SKM-1 (cell line): ENCODE measurements around the gene OR4D1.

Source experiments
- DNase-seq: peaks from one replicate; lab custom pipeline; 2025; ENCODE audit not compliant: unreplicated experiment; lab: John Stamatoyannopoulos, UW

The OR4D1 gene

GRCh38 chr17:58192612-58193011, 44.4 kb downstream of the OR4D1 start, which contains the start of gene EPX:
Gene EPX, plus strand, starts transcription at chr17:58192726. Its CDS starts 121 bp downstream, at chr17:58192847.
- no peak for DNase-seq

- DNase-seq = no peak
These were observed 45.6 kb downstream of the OR4D1 start for GRCh38 chr17:58193641-58194255.

GRCh38 chr17:58195518-58196123, 47.4 kb downstream of the OR4D1 start:
- no peak for DNase-seq

- no peak for DNase-seq
These were observed 48.4 kb downstream of the OR4D1 start for GRCh38 chr17:58196610-58197009.

DNA sequence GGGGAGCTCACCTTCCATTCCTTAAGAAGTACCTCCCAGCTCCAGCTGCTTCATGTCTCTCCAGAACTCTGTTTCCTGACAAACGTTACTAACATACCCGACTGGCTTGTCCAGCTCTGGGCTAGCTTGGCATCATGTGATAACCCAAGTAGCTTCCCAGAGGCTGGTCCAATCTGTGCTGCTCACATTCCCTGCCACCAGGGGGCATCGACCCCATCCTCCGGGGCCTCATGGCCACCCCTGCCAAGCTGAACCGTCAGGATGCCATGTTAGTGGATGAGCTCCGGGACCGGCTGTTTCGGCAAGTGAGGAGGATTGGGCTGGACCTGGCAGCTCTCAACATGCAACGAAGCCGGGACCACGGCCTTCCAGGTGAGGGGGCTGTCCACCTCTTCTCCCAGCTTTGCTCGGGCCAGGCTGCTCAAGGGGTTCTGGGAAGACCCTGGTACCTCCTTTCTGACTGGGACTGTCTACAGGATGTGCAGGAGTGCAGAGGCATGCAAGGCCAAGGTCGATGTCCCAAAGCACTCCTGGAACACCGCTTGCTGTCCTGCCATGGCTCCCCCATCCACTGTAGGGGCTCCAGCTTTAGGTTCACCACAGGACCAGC, 51.9 kb downstream of the OR4D1 start:
- peak; percentile 37 for DNase-seq

DNA sequence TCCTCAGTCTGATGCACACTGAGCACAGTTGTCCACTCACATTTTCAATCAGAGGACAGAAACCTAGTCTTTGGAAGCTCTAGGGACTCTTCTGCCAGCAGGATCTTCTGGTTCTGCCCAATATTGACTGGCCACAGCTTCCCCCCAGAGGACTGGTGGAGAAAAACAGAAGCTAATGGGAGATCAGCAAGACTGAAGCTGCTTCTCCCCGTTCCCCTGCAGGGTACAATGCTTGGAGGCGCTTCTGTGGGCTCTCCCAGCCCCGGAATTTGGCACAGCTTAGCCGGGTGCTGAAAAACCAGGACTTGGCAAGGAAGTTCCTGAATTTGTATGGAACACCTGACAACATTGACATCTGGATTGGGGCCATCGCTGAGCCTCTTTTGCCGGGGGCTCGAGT, 54.7 kb downstream of the OR4D1 start:
- no peak for DNase-seq

GRCh38 chr17:58204796-58205195, 56.6 kb downstream of the OR4D1 start:
- DNase-seq = no peak

DNA sequence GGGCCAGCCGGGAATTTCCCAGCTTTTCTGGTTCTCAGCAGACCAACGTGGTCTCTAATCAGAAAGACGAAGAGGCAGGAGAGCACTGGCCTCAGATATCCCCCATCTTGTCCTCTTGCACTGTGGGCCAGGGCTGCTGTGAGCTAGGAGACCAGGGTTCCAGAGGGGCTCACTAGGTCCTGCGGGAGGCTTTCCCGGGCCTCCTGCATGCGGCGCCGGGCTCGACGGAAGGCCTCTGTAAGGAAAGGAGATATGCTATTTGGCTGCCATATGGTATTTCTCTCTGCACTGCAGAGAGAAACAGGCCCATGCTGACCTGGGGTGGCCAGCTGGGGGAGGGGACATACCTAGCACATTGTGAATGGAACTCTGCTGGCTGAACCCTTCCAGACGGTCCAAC, 57.8 kb downstream of the OR4D1 start:
- no peak for DNase-seq

GRCh38 chr17:58207451-58207850, 59.3 kb downstream of the OR4D1 start:
- DNase-seq = no peak

DNA sequence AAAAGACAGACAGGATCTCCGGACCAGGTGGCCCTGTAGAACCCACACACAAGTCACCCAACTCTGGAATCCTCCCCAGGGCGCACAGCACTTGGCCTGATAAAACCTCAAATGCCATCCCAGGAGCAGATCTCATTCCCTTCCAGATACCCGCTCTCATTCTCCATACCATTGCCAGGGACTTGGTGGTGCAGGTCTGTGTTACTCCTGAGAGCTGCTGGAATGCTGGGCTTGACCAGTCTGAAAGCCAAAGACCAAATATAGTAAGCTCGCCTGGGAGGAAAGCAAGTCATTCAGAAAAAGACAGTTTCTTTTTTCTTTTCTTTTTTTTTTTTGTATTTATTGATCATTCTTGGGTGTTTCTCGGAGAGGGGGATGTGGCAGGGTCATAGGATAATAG, 60.2 kb downstream of the OR4D1 start:
- no peak for DNase-seq
